T-cell (primary cell): ENCODE data around the gene PDE1A. TPM values are rescaled to one million over a fixed set of nuclear protein-coding genes. Genes with fewer than 3 reads are reported as not detected.

Experiments
- ATAC-seq, 4 experiments: fragments of 200-7000 bp in 3 of 4; fragments of 150-1000 bp in 1 of 4; cut with Tn5 transposase; replicated peaks in 1 of 4; 1 replicate in 3 of 4; 2 replicates in 1 of 4; pipeline ENCODE4 v1.10.0; 2021; ENCODE audit warnings: moderate library complexity in 3 of 4, mild to moderate bottlenecking in 2 of 4, moderate number of reproducible peaks in 1 of 4
- CTCF ChIA-PET, 2 donors: fragments of 300-600 bp; sonication (Branson Sonifier 250); formaldehyde crosslinking; loops; one replicate each; lab custom pipeline; 2022; ENCODE audit warnings: antibody characterized with exemption in 2 of 2; lab: Charles Lee
- POLR2A ChIA-PET, 2 donors: fragments of 300-600 bp; sonication (Branson Sonifier 250); formaldehyde crosslinking; loops; one replicate each; lab custom pipeline; 2022; ENCODE audit warnings: antibody characterized with exemption in 2 of 2; lab: Charles Lee
- DNase-seq, 35 experiments: peaks; one replicate each; pipeline versions ENCODE4 v3.0.0 to v3.0.0-alpha.2; 2013 to 2023
- H3K27ac ChIP-seq: one replicate; pipeline ENCODE4 v1.5.1; 2013; ENCODE audit warnings: low read length
- H3K27me3 ChIP-seq, 2 experiments: replicated peaks in 1 of 2; 1 replicate in 1 of 2; 2 replicates in 1 of 2; pipeline versions ENCODE4 v1.6.1 to v1.7.0; 2013; ENCODE audit warnings: low read length in 1 of 2, mixed read lengths in 1 of 2; ENCODE audit not compliant: control insufficient read depth in 2 of 2, insufficient read depth in 2 of 2; ENCODE audit errors: extremely low read depth in 1 of 2
- H3K36me3 ChIP-seq, 2 donors: 1 replicate in 1 of 2; 2 replicates in 1 of 2; pipeline versions ENCODE4 v1.6.1 to v1.7.0; 2013; ENCODE audit warnings: low read length in 1 of 2; ENCODE audit not compliant: control insufficient read depth in 2 of 2, insufficient read depth in 1 of 2; ENCODE audit errors: extremely low read depth in 1 of 2
- H3K4me1 ChIP-seq, 2 experiments: 1 replicate in 1 of 2; 2 replicates in 1 of 2; pipeline versions ENCODE4 v1.6.1 to v1.7.0; 2013; ENCODE audit warnings: low read length in 2 of 2, mixed read lengths in 1 of 2; ENCODE audit not compliant: insufficient read depth in 2 of 2, control insufficient read depth in 1 of 2; ENCODE audit errors: extremely low read depth in 1 of 2
- H3K4me3 ChIP-seq, 2 donors: 1 replicate in 1 of 2; 2 replicates in 1 of 2; pipeline versions ENCODE4 v1.5.1 to v1.7.0; 2013; ENCODE audit warnings: mild to moderate bottlenecking in 2 of 2, low read length in 1 of 2, moderate library complexity in 1 of 2; ENCODE audit not compliant: control insufficient read depth in 1 of 2; ENCODE audit errors: extremely low read depth in 1 of 2
- H3K9me3 ChIP-seq: 2 replicates; pipeline ENCODE4 v1.7.0; 2013
- H3K27ac Mint-ChIP-seq, 2 donors: one replicate each; pipeline ENCODE4 v1.8.0; 2020 to 2021; ENCODE audit warnings: mild to moderate bottlenecking in 2 of 2, mixed read lengths in 2 of 2
- H3K27me3 Mint-ChIP-seq, 2 donors: one replicate each; pipeline ENCODE4 v1.8.0; 2021 to 2022; ENCODE audit warnings: mixed read lengths in 2 of 2
- H3K36me3 Mint-ChIP-seq: one replicate; pipeline ENCODE4 v1.8.0; 2021; ENCODE audit warnings: mixed read lengths
- H3K4me1 Mint-ChIP-seq, 3 donors: one replicate each; pipeline ENCODE4 v1.8.0; 2020 to 2022; ENCODE audit warnings: mixed read lengths in 3 of 3, mild to moderate bottlenecking in 1 of 3
- H3K4me3 Mint-ChIP-seq, 3 donors: one replicate each; pipeline ENCODE4 v1.8.0; 2020 to 2022; ENCODE audit warnings: mild to moderate bottlenecking in 3 of 3, mixed read lengths in 3 of 3, moderate library complexity in 3 of 3
- H3K9me3 Mint-ChIP-seq, 3 donors: one replicate each; pipeline ENCODE4 v1.8.0; 2020 to 2022; ENCODE audit warnings: mixed read lengths in 3 of 3
- WGBS: methylation state at CpG from one replicate; pipeline ENCODE4 v1.1.5; 2013; ENCODE audit warnings: missing lambda C conversion rate; ENCODE audit not compliant: insufficient coverage; 5-methylcytosine and 5-hydroxymethylcytosine counted together
- total RNA-seq, 35 experiments: library from RNA in 6 of 35; stranded (reverse) in 6 of 35; fragments of 120-200 nt in 1 of 35; gene quantifications; one replicate each; pipeline versions ENCODE4 v1.2.1 to v1.2.4 and lab custom pipeline; 2013 to 2026

Gene PDE1A
- total RNA-seq, 5 donors from 2014 or later (not counting 1 experiment from before 2014, with no cell fraction given): not detected

GRCh38 chr2:182166841-182167240 lies 260.0 kb downstream of the PDE1A start:
- Mint-ChIP-seq H3K9me3 (no peaks in the 10 kb centered on the region), H3K27me3 (peaks cover 0 to 5% of the 10 kb centered on the region in 2 donors), H3K4me3 (no peak overlapping the region), H3K4me1 (no peaks in the 10 kb centered on the region), H3K27ac (no peak overlapping the region), H3K36me3 (no peaks in the 10 kb centered on the region)
- H3K27me3 ChIP-seq: no peaks in the 10 kb centered on the region
- H3K27ac ChIP-seq: no peak overlapping the region
- H3K9me3 ChIP-seq: no peaks in the 10 kb centered on the region
- no peaks in the 10 kb centered on the region for H3K36me3 ChIP-seq
- H3K4me1 ChIP-seq: no peaks in the 10 kb centered on the region
- ChIA-PET CTCF (no interaction called here), POLR2A (no interaction called here)
- ATAC-seq (no peak), DNase-seq (no peak)
- no CpG with 5 or more reads among the region's 2 CpGs for WGBS
- no peak overlapping the region for H3K4me3 ChIP-seq

GRCh38 chr2:182166406-182166805 lies 260.4 kb downstream of the PDE1A start:
- no peaks in the 10 kb centered on the region for H3K36me3 Mint-ChIP-seq
- no peak overlapping the region for H3K4me3 Mint-ChIP-seq
- DNase-seq (no peak), ATAC-seq (no peak)
- H3K4me1 ChIP-seq: no peaks in the 10 kb centered on the region
- WGBS: 48% methylated on average over 2 of the region's 2 CpGs
- H3K9me3 Mint-ChIP-seq: no peaks in the 10 kb centered on the region
- H3K27me3 Mint-ChIP-seq: peaks cover 0 to 9% of the 10 kb centered on the region in 2 donors
- no peak overlapping the region for H3K27ac ChIP-seq
- no peaks in the 10 kb centered on the region for H3K27me3 ChIP-seq
- CTCF ChIA-PET: no interaction called here
- H3K36me3 ChIP-seq: no peaks in the 10 kb centered on the region
- no peaks in the 10 kb centered on the region for H3K4me1 Mint-ChIP-seq
- H3K27ac Mint-ChIP-seq: no peak overlapping the region
- no peaks in the 10 kb centered on the region for H3K9me3 ChIP-seq
- H3K4me3 ChIP-seq: no peak overlapping the region
- POLR2A ChIA-PET: no interaction called here

GRCh38 chr2:182165202-182165601 lies 261.6 kb downstream of the PDE1A start:
- DNase-seq: no peak
- Histone ChIP-seq H3K27me3 (no peaks in the 10 kb centered on the region), H3K36me3 (no peaks in the 10 kb centered on the region), H3K4me3 (no peak overlapping the region), H3K27ac (no peak overlapping the region), H3K4me1 (no peaks in the 10 kb centered on the region), H3K9me3 (no peaks in the 10 kb centered on the region)
- ATAC-seq: no peak
- Mint-ChIP-seq H3K9me3 (no peaks in the 10 kb centered on the region), H3K4me1 (no peaks in the 10 kb centered on the region), H3K4me3 (no peak overlapping the region), H3K36me3 (no peaks in the 10 kb centered on the region), H3K27me3 (peaks cover 0 to 16% of the 10 kb centered on the region in 2 donors), H3K27ac (no peak overlapping the region)
- WGBS: 92% methylated on average over 1 of the region's 2 CpGs
- ChIA-PET POLR2A (no interaction called here), CTCF (no interaction called here)

GRCh38 chr2:182164686-182165085 lies 262.1 kb downstream of the PDE1A start:
- no CpG with 5 or more reads among the region's 1 CpG for WGBS
- Histone ChIP-seq H3K4me1 (no peaks in the 10 kb centered on the region), H3K9me3 (no peaks in the 10 kb centered on the region), H3K27ac (no peak overlapping the region), H3K27me3 (no peaks in the 10 kb centered on the region), H3K4me3 (no peak overlapping the region), H3K36me3 (no peaks in the 10 kb centered on the region)
- CTCF ChIA-PET: no interaction called here
- H3K4me1 Mint-ChIP-seq: no peaks in the 10 kb centered on the region
- ATAC-seq: no peak
- POLR2A ChIA-PET: no interaction called here
- H3K9me3 Mint-ChIP-seq: no peaks in the 10 kb centered on the region
- no peak overlapping the region for H3K4me3 Mint-ChIP-seq
- no peaks in the 10 kb centered on the region for H3K36me3 Mint-ChIP-seq
- DNase-seq: no peak
- H3K27me3 Mint-ChIP-seq: peaks cover 0 to 16% of the 10 kb centered on the region in 2 donors
- H3K27ac Mint-ChIP-seq: no peak overlapping the region

- H3K27me3 Mint-ChIP-seq: peaks cover 0 to 16% of the 10 kb centered on the region in 2 donors
- H3K4me3 Mint-ChIP-seq: no peak overlapping the region
- no peaks in the 10 kb centered on the region for H3K36me3 Mint-ChIP-seq
- Histone ChIP-seq H3K36me3 (no peaks in the 10 kb centered on the region), H3K27ac (no peak overlapping the region), H3K4me3 (no peak overlapping the region), H3K4me1 (no peaks in the 10 kb centered on the region), H3K9me3 (no peaks in the 10 kb centered on the region), H3K27me3 (no peaks in the 10 kb centered on the region)
- no peak overlapping the region for H3K27ac Mint-ChIP-seq
- no peaks in the 10 kb centered on the region for H3K4me1 Mint-ChIP-seq
- POLR2A ChIA-PET: no interaction called here
- ATAC-seq (no peak), DNase-seq (no peak)
- no peaks in the 10 kb centered on the region for H3K9me3 Mint-ChIP-seq
- CTCF ChIA-PET: no interaction called here
- WGBS: 94% methylated on average over 2 of the region's 3 CpGs
These were observed 263.0 kb downstream of the PDE1A start for GRCh38 chr2:182163878-182164277.

- no peaks in the 10 kb centered on the region for H3K9me3 Mint-ChIP-seq
- H3K27ac Mint-ChIP-seq: no peak overlapping the region
- no peak overlapping the region for H3K4me3 ChIP-seq
- H3K27me3 ChIP-seq: no peaks in the 10 kb centered on the region
- DNase-seq: no peak
- ChIA-PET CTCF (interaction anchor here in 1 of 2 donors (1.0 kb wide), 1 partner anchor 13 kb away, joined by 3 read pairs; no protein-coding TSS in a partner anchor), POLR2A (no interaction called here)
- no peaks in the 10 kb centered on the region for H3K36me3 ChIP-seq
- H3K4me1 ChIP-seq: no peaks in the 10 kb centered on the region
- peaks cover 2 to 4% of the 10 kb centered on the region in 2 donors for H3K27me3 Mint-ChIP-seq
- no peak overlapping the region for H3K4me3 Mint-ChIP-seq
- WGBS: 50% methylated on average over 1 of the region's 2 CpGs
- H3K4me1 Mint-ChIP-seq: no peaks in the 10 kb centered on the region
- no peaks in the 10 kb centered on the region for H3K9me3 ChIP-seq
- no peak for ATAC-seq
- H3K27ac ChIP-seq: no peak overlapping the region
- no peaks in the 10 kb centered on the region for H3K36me3 Mint-ChIP-seq
These were observed 278.5 kb downstream of the PDE1A start for GRCh38 chr2:182148344-182148743.

- no CpG with 5 or more reads among the region's 1 CpG for WGBS
- Histone ChIP-seq H3K4me3 (no peak overlapping the region), H3K9me3 (no peaks in the 10 kb centered on the region), H3K27ac (no peak overlapping the region), H3K27me3 (no peaks in the 10 kb centered on the region), H3K36me3 (no peaks in the 10 kb centered on the region), H3K4me1 (no peaks in the 10 kb centered on the region)
- ChIA-PET CTCF (no interaction called here), POLR2A (no interaction called here)
- DNase-seq (no peak), ATAC-seq (no peak)
- H3K27ac Mint-ChIP-seq: no peak overlapping the region
- H3K4me3 Mint-ChIP-seq: no peak overlapping the region
- H3K4me1 Mint-ChIP-seq: no peaks in the 10 kb centered on the region
- H3K36me3 Mint-ChIP-seq: no peaks in the 10 kb centered on the region
- no peaks in the 10 kb centered on the region for H3K9me3 Mint-ChIP-seq
- H3K27me3 Mint-ChIP-seq: peaks cover under 1 to 3% of the 10 kb centered on the region in 2 donors
These were observed 282.1 kb downstream of the PDE1A start for GRCh38 chr2:182144776-182145165.
